GM21825 (cell line): ENCODE measurements around the gene TAS1R3.

Experiments
- ATAC-seq: cut with Tn5 transposase; IDR thresholded peaks from one replicate; pipeline ENCODE4 v1.9.1; 2021; ENCODE audit warnings: mild to moderate bottlenecking, moderate library complexity; ENCODE audit not compliant: unreplicated experiment

Gene TAS1R3

DNA sequence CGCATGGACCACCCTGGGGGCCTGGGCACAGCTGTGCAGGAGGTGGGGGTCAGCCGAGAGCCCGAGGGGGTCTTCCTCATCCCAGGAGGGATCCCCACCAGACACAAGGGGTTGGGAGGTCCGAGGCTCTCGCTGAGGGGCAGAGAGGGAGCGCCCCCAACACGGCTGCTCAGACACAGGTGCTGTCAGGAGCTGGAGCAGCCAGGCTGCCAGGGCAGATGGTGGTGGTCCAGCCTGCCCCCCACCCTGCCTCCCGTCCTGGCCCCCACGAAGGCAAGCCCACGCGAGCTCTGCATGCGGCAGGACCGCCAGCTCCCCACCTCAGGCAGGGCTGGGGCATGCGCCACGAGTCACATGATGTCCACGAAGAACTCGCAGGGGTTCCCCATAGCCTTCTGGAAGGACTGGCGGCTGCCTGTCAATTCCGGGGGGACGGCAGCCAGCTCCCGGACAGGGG lies 4.7 kb downstream of the TAS1R3 start:
- no peak for ATAC-seq

DNA sequence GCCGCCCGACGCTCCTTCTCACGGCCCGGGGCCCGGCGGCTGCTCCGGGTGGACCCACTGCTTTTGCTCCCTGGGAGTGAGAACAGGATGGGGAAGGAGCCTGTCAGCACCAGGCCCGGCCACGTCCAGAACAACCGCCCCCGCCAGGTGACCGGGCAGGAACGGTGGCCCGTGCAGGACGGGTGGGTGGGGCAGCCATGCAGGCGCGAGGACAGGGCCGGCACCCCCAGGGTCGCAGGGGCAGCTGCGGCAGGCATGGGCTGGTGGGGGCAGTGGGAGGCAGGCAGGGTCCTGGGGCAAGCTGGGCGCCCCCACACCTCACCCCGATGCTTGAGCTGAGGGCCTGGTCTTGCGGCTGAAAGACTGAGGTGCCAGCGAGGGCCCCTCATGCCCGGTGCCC lies 5.4 kb downstream of the TAS1R3 start:
- ATAC-seq = no peak

DNA sequence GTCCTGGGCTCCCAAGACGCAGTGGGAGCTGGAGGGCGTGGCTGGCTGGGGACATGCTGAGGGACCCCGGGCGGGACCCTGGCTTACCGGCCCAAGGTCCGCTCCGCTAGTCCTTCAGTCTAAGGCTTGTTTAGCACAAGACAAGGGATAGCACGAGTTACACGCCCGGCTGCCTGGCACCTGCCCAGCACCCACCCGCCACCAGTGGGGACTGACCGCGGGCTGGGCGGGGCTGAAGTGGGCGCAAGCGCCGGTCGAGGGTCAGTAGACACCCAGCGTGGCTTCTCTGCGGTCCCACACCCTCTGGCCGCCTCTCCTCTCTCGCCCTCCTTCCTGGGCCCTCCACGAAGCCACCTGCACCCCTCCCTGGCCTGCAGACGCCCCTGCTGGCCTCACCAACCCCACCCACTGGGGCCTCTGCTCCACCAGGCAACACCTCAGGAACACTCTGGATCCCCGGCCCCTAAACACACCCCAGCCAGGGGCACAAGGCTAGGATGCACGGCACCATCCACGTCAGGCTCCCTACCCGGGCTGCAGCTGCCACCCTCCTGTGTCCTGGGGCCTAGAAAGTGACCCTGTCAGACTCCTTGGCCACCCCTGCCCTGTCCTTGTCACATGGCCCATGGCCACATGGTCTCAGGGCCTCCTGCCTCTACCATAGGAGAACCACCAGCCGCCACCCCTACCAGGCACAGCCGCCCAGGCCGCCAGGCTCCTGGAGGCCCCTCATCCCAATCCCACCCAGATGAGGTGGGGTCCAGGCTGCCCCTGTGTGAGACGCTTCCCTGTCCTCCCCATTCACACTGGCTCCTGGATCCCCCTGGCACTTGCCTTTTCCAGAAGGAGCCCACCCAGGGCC lies 6.1 kb downstream of the TAS1R3 start:
- no peak for ATAC-seq

DNA sequence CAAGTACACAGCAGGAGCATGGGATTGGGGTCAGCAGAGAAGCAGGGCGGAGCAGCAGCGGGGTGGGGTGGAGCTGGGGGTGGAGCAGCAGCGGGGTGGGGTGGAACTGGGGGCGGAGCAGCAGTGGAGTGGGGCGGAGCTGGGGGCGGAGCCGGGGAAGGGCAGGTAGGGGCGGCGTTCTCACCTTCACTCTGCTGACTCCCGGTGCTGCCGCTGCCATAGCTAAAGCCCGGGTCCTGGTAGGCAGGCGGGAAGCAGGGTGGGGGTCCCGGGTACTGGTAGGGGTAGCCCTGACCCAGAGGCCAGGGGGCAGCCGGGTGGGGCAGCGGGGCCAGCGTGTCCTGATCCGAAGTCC lies 6.7 kb downstream of the TAS1R3 start:
- no peak for ATAC-seq

DNA sequence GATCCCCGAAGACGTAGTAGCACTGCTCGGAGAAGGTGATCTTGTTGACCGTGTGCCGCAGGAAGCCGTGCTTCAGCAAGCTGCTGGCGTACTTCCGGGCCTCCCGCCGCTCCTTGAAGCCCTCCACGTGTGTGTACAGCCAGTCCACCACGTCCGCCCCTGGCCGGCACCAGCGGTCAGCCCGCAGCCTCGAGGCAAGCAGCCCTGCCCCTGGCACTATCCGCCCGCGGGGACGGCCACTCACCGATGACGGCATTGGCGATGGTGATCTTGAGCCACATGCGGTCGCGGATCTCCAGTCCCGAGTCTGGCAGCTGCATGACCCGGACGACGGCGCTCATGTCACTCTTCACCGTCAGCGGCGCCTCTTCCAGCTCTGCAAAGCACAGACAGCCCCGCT lies 7.2 kb downstream of the TAS1R3 start:
- no peak for ATAC-seq

DNA sequence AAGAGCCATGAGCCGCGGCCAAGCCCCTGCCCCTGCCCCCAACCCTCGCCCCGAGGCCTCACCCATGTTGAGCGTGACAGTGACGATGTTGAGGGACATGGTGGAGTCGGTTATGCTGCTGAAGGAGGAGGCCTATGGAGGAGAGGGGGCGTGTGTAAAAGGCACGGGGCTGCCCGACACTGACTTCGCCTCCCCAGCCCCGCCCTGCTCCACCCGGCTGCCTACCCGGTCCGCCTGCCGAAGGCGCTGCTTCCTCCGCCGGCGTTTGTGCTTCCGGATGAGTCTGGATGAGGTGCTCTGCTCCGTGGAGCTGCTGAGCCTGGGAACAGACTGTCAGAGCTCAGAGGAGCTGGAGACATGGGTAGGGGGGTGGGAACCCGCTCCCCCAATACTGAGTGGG lies 9.1 kb downstream of the TAS1R3 start:
- ATAC-seq = no peak

DNA sequence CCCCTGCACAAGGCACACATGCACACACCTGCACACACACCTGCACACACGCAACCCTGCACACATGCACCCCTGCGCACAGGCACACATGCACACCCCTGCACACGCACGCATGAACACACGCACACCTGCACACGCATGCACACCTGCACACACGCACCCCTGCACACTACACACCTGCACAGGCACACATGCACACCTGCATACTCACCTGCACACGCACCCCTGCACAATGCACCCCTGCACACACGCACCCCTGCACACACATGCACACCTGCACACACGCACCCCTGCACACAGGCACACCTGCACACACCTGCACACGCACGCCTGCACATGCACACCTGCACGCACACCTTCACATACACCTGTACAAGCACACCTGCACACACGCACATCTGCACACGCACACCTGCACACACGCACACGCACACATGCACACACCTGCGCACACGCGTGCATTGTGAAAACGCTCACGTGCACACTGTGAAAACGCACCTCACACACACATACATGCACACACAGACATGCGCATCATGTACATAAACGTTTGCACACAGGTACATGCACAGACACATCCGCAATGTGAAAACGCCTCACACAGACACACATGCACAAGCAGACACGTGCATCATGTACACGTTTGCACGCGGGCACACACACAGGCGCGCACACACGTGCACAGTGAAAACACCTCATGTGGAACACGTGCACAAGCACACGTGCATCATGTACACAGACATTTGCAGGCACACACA lies 9.9 kb downstream of the TAS1R3 start:
- ATAC-seq = no peak

DNA sequence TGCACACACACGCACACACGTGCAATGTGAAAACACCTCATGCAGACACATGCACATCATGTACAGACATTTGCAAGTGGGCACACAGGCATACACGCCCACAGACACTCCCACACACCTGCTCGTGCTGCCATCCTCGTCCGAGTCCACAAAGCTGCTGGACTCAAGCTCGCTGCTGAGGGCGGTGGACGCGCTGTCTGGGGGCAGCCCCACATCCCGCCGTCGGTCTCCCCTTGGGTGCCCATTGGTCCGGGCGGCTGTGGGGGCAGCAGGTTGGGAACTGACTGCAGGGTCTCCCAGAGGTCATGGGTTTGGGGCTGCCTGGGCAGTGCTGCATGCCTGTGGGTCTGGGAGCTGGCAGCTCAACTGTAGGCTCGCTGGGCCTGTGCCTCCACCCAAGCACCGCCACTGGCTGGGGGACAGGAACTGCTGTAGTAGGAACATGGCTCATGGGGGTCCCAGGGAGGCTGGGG lies 10.5 kb downstream of the TAS1R3 start:
- ATAC-seq = no peak

DNA sequence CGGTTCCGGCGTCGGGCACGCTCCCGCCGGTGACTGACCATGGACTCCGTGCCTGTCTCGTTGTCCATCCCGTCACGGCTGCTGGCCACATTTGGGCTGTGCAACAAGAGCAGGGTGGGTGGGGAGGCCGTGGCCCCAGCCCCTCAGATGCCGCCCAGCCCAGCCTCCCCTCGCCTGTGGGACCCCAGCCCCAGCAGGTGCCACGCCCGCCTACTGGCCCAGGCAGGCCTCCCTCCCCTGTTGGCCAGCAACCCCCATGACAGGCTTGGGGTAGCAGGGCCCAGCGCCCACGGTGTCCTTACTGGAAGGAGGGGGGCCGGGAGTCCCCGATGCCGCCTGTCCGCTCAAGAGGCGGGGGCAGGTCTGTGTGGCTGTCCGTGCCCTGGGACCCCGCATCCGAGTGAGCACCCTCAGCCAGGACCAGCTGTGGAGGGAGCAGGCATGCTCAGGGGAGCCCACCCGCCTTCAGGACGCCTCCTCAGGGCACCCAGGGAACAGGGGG lies 11.0 kb downstream of the TAS1R3 start:
- no peak for ATAC-seq

DNA sequence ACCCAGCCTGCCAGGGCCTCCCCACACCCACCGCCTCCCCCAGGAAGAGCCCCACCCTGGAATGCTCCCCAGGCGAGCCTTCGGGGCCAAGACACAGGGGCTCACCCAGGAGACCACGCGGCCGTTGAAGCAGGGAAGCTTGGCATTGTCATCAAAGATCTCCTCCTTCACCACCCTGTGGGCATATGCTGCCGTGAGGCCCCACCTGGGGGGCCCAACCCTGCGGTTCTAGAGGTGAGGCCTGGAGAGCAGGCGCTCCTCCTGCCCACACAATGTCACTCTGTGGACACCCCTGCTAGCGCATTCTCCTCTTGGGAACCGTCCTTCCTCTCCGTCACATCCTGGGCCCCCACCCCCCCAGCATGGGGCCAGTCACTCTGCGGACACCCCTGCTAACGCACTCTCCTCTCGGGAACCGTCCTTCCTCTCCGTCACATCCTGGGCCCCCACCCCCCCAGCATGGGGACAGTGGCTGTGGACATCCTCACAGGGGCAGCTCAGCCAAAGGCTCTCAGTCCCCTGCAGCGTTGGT lies 11.6 kb downstream of the TAS1R3 start:
- no peak for ATAC-seq

DNA sequence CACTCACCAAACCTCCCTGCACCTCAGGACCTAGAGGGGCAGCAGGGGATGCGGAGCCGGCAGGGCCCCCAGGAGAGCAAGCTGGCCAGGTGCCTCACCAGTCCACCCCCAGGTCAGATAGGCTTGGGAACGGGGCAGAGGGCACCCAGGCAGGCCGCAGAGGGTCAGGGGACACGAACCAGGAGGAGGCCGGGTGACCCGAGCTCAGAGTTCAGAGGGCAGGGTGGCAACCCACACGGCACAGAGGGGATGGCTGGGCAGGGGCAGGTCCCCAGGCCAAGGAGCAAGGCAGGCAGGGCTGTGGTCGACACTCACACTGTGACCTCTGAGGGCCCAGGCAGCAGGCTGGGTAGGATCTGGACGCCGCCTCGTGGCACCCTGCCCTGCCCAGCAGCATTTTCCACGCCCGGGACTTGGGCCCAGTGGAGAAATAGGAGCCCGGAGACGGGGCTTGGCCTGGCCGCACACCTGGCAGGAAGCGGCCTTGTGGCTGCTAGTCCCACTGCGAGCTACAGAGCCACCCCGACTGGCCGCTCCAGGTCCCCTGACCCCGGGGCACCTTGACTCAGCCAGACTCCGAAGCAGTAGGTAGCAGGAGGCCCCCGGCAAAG lies 12.8 kb downstream of the TAS1R3 start:
- ATAC-seq = no peak

DNA sequence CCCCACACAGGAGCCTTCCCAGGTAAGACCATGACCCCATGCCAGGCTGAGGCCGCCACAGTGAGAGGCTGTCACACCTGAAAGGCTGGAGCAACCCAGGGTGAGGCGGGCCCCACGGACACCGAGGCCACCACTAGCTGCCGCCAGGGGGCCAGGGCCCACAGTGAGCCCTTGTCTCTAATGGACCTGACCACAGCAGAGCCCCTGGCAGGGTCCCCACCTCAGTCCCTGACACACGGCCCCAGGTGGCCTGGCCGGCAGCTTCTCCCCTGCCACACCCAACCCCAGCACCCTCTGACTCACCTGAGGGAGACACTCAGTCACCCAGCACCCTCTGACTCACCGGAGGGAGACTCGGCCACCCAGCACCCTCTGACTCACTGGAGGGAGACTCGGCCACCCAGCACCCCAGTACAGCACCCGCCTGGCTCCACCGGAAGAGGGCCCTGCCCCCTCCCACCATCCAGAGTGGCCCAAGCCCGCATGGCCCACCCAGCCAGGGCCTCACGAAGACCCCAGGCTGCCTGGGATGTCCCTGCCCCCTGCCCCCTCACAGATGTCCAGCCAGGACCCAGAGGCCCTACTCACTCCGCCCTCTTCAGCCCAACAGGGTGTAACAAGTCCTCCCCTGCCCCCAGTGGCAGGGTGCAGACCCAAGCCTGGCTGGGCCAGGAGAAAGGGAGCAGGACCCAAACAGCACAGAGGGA lies 13.7 kb downstream of the TAS1R3 start:
- ATAC-seq = no peak

DNA sequence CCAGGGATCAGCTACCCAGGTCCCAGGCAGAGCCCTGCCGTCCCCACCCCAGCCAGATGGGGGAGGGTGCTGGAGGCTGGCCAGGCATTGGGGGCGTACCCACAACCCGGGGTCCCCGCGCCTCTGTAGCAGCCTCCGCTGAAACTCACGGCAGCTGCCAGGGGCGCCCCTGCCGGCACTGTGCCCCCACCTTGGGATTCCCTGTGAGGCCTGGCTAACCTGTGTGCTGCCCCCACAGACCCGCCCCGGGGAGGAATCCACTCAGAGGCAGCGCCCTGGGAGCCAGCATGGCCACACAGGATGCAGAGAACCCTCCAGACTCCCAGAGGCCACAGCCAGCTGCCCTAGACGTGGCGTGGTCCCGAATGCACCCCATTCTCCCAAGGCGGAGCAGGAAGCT lies 14.3 kb downstream of the TAS1R3 start:
- no peak for ATAC-seq

DNA sequence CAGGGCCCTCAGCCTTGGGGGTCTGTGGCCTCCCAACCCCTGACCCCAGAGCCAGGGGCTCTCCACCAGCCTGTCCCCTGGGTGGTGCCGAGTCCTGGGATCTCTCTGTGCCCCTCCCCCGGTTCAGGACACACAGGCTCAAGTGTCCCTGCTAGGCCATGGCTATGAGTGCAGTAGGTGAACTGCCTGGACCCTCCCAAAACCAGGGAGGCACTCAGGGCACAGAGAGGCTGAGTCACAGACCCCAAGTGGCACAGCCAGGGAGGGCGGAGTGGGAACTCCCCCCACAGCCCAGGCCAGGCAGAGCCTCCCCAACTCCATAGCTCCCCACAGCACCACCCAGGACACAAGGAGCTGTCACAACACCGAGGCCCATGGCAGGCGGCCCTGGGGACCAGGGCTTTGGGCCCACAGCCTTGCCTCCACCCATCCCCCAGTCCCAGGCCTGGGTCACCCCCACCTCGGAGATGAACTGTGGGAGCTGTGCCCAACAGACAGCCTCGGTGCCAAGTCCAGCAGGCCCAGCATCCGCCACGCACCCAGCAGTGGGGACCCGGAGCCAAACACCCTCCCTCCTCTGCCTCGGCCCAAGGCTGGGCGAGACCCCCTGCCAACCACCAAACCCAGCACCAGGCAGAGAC lies 14.9 kb downstream of the TAS1R3 start:
- no peak for ATAC-seq

DNA sequence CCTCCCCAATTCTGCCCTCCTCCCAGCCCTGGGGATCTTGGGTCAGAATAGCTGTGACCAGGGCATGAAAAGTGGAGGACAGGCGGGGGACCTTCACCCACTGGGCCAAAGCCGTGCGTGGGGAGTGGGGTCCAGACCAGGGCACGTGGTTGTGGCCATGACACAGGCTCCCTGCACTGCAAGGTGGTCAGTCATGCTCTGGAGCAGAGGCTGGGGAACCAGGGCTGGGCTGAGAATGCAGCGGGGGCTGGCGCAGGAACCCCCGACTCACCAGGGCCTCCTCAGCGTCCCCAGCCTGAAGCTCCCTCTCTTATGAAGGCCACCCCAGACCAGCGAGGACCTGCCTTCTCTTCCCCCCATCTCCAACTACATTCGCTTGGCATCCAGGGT lies 15.4 kb downstream of the TAS1R3 start:
- ATAC-seq = no peak

DNA sequence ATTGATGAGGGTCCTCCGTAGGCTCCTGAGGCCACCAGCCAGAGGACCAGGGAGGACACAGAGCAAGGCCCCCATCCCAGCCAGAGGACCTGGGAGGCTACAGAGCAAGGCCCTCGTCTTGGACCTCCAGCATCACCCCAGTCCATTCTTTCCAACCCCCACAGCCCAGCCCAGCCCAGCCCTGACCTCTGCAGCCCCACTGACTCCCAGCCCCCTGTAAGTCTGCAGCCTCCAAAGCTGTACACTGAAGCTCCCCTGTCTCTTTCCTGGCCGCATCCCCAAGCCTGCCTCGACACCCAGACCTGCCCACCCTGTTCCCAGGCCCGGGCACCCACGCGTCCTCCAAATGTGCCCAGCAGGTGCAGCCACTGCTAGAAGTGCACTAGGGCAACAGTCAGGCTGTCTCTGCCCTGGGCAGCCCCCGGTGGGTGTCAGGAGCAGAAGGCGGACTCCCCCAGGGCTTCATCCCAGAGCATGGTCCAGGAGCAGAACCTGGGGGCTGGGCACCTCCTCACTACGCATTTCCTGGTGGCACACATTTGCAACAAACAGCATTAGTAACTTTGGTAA lies 16.0 kb downstream of the TAS1R3 start:
- ATAC-seq = no peak

DNA sequence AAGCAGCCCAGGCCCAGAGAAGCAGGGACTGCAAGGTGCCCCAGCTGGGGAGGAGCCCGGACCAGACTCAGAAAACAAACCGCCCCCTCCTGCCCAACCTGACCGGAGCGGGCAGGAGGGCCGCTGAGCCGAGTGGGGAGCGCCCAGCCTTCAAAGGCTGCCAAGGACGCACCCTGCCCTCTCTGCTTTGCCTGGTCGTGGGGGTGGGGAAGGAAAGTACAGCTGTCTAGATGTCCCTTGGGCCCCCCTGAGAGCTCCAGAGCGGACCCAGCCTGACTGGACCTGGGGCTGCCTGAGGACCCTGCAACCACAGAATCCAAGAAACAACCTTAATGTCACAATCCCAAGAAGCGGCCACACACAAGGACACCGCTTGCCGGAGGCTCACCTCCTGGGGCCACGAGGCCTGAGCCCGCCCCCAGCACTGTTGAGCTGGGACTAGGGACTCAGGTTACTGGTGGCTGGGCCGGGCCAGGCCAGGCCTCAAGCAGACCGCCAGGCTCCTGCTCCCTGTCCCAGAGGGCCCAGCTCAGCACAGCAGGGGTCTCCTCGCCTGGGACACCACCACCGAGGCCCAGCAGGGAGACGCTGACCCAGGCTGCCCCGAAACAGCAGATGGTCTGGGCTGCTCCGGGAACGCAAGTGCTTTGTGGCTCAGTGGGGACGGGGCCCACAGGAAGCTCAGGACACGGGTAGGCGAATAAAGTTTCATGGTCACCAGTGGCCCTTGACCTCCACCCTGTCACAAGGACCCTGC lies 16.8 kb downstream of the TAS1R3 start:
- no peak for ATAC-seq

DNA sequence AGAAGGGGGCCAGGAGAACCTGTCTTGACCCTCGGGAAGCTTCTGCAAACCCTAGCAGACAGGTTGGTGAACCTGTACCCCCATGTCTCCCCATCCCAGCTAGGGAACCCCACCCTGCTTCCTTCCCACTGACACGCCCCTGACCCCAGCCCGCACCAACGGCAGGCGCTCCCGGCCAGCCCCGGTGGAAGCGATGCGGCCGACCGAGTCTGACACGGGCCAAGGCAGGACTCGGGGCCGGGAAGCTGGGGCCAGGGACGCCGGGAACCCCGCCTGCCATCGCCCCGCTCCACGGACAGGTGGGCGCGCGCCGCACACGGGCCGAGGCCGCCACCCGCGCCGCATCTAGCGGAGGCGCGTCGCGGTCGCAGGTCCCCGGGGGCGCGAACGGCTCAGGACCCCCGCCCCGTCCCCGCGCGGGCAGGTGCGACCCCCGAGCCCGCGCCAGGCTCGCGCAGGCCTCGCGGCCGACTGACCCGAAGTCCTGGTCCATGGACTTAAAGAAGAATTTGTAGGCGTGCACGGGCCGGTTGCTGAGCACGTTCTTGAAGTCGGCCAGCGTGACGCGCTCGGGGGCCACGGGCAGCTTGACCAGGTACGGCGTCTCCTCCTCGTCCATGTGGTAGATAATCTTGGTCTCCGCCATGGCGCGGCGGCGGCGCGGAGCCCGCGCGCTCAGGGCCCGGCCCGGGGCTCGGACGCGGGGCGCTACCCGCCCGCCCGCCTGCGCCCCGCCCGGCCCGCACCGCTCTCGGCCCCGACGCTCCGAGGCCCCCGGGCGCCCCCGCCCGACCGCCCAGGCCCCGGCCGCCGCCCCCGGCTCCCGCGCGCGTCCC lies 17.6 kb downstream of the TAS1R3 start:
- peak; percentile 3 for ATAC-seq
